Germinal center (tissue), 1 donor: ENCODE data around the gene ABHD5.
"Not testable (repeated sequence)": the region's sequence is repeated elsewhere in the genome, so short reads cannot be mapped to it uniquely, and the experiment has no call there.

ENCODE experiments used
- DNase-seq: peaks from one replicate; pipeline ENCODE4 v3.0.0; 2012; ENCODE audit warnings: mixed read lengths, low spot score

ABHD5 gene

GRCh38 chr3:43690400-43691119 lies at the start of gene ABHD5:
Gene ABHD5, plus strand, starts transcription at chr3:43690938. Its CDS starts 55 bp downstream, at chr3:43690993.
- DNase-seq = peak; percentile 96

GRCh38 chr3:43641306-43642114 lies 49.2 kb upstream of the ABHD5 start:
- DNase-seq = no peak

DNA sequence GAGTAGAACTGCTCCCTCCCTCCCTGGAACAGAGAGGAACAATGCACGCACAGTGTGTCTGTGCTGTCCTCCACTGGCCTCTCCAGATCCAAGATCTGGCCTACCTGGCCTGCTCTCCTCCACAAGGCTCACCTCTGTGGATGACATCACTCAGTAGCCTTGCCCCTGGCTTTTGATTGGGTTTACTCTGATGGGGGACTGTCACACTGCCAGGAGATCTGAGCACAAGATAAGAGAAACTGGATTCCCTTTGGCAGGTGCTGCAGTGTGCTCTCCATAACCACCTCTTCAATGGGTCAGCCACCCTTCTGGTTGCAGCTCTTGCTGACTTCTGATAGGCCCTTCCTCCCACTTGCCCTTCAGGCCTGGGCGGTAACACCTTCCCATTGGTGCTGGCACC lies 46.3 kb upstream of the ABHD5 start:
- DNase-seq = no peak

- no peak for DNase-seq
These were observed 43.2 kb upstream of the ABHD5 start for GRCh38 chr3:43647331-43648166.

DNA sequence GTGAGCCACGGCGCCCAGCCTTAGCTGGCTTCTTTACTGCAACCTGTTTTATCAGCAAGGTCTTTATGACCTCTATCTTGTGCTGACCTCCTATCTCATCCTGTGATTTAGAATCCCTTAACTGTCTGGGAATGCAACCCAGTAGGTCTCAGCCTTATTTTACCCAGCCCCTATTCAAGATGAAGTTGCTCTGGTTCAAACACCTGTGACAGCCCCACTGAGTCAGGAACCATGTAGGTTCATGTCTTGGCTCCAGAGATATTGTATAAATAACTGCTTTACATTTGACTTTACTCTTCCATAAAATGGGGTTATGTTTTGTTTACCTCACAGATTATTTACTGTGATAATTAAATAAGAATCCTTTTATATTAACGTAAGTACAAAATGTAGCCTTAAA lies 41.8 kb upstream of the ABHD5 start:
- no peak for DNase-seq

- DNase-seq = no peak
These were observed 41.3 kb upstream of the ABHD5 start for GRCh38 chr3:43649365-43649968.

- no peak for DNase-seq
These were observed 40.4 kb upstream of the ABHD5 start for GRCh38 chr3:43650345-43650744.

- not testable (repeated sequence) for DNase-seq
These were observed 34.3 kb upstream of the ABHD5 start for GRCh38 chr3:43656390-43656789.

- no peak for DNase-seq
These were observed 31.4 kb upstream of the ABHD5 start for GRCh38 chr3:43659250-43659880.

GRCh38 chr3:43661376-43661775 lies 29.4 kb upstream of the ABHD5 start:
- not testable (repeated sequence) for DNase-seq

GRCh38 chr3:43665011-43665410 lies 25.7 kb upstream of the ABHD5 start:
- DNase-seq = not testable (repeated sequence)

GRCh38 chr3:43670635-43671522 lies 19.9 kb upstream of the ABHD5 start:
- DNase-seq = no peak

DNA sequence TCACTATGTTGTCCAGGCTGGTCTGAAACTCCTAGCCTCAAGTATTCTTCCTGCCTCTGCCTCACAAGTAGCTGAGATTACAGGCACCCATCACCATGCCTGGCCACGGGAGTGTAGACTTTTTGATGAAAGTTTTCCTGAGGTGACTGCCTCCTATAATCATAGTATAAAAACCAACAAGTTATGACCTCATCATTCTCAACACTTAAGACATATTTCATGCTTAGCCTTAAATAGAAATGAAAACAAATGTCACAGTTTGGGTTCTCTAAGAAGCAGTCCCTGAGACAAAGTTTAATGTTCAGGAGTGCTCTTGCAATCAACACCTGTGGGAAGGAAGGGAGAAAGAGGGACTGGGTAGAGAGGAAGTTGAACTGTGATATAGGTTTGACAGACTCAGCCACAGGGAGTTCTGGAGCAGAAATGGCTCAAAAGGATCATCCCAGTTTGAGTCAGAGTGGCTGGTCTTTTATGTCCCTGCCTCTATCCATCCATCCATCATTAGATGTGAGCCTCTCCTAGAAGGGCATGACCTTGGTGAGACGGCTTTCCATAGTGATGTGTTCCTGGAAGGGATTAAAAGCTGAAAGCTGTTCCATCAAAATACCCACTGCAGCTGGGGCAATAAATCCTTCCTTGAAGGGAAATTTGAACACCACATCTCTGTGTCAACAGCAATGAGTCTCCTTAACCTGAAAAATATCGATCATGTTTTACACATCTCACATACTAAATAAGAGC lies 16.2 kb upstream of the ABHD5 start:
- no peak for DNase-seq

- no peak for DNase-seq
These were observed 15.1 kb upstream of the ABHD5 start for GRCh38 chr3:43675593-43675992.

DNA sequence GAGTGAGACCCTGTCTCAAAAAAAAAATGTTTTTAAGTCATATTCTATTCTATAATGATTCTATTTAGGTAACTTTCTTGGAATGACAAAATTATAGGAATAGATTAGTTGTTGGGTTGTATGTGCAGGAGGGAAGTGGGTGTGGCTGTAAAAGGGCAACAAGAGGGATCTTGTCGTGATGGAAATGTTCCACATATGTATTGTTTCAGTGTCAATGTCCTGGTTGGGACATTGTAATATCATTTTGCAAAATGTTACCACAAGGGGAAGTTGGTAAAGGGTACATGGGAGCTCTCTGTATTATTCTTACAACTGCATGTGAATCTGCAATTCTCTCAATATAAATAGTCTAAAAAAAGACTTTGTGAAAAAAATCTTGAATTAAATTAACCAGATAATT lies 14.3 kb upstream of the ABHD5 start:
- DNase-seq = no peak

DNA sequence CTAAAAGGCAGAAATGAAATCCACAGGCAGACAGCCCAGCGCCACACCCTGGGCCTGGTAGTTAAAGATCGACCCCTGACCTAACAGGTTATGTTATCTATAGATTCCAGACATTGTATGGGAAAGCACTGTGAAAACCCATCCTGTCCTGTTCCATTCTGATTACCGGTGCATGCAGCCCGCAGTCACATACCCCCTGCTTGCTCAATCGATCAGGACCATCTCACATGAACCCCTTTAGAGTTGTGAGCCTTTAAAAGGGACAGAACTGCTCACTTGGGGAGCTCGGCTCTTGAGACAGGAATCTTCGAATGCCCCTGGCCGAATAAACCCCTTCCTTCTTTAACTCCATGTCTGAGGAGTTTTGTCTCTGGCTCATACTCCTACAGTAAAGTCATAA lies 12.4 kb upstream of the ABHD5 start:
- DNase-seq = not testable (repeated sequence)

GRCh38 chr3:43678887-43679449 lies 11.8 kb upstream of the ABHD5 start:
- not testable (repeated sequence) for DNase-seq

- not testable (repeated sequence) for DNase-seq
These were observed 9.9 kb upstream of the ABHD5 start for GRCh38 chr3:43680857-43681256.

GRCh38 chr3:43684944-43685343 lies 5.8 kb upstream of the ABHD5 start:
- DNase-seq = no peak
